Measurements from ENCODE around the gene UQCC3. TPM values are rescaled to one million over a fixed set of nuclear protein-coding genes. Genes with fewer than 3 reads are reported as not detected.

The UQCC3 gene
- total RNA-seq, 2 donors from 2014 or later, result 0.87 to 4.7 TPM

GRCh38 chr11:62708392-62708791, 36.9 kb downstream of the UQCC3 start:
- no peaks in the 10 kb centered on the region for H3K9me3 Mint-ChIP-seq
- DNase-seq (ENCODE audit: low spot score in 2 of 2), result no peak
- ATAC-seq, result no peak
- peak overlapping the region; percentile 97 to 98 for H3K27ac Mint-ChIP-seq
- H3K36me3 Mint-ChIP-seq, result peaks cover 16 to 33% of the 10 kb centered on the region in 2 donors

GRCh38 chr11:62708793-62709192, 37.3 kb downstream of the UQCC3 start:
- H3K9me3 Mint-ChIP-seq, result no peaks in the 10 kb centered on the region
- peaks cover 16 to 33% of the 10 kb centered on the region in 2 donors for H3K36me3 Mint-ChIP-seq
- peak overlapping the region; percentile 97 to 98 for H3K27ac Mint-ChIP-seq
- ATAC-seq (peak; percentile 31 to 40), DNase-seq (ENCODE audit: low spot score in 2 of 2) (peak; percentile 54 to 63)

GRCh38 chr11:62709247-62710000, 38.0 kb downstream of the UQCC3 start:
- no peaks in the 10 kb centered on the region for H3K9me3 Mint-ChIP-seq
- peaks cover 16 to 37% of the 10 kb centered on the region in 2 donors for H3K36me3 Mint-ChIP-seq
- DNase-seq (ENCODE audit: low spot score in 2 of 2), result peak; percentile 89 to 91
- peak; percentile 74 to 84 for ATAC-seq
- peak overlapping the region; percentile 97 to 98 for H3K27ac Mint-ChIP-seq

GRCh38 chr11:62710001-62710345, 38.5 kb downstream of the UQCC3 start:
- DNase-seq (ENCODE audit: low spot score in 2 of 2) (peak in 1 of 2 donors; percentile 36), ATAC-seq (no peak)
- Mint-ChIP-seq H3K36me3 (peaks cover 16 to 41% of the 10 kb centered on the region in 2 donors), H3K9me3 (no peaks in the 10 kb centered on the region), H3K27ac (peak overlapping the region; percentile 97 to 98)

GRCh38 chr11:62712276-62712812, 40.9 kb downstream of the UQCC3 start:
- Mint-ChIP-seq H3K9me3 (no peaks in the 10 kb centered on the region), H3K36me3 (peaks cover 25 to 56% of the 10 kb centered on the region in 2 donors), H3K27ac (peak overlapping the region; percentile 71 to 90)
- DNase-seq (ENCODE audit: low spot score in 2 of 2) (no peak), ATAC-seq (no peak)

GRCh38 chr11:62712861-62713260, 41.4 kb downstream of the UQCC3 start:
- ATAC-seq (no peak), DNase-seq (ENCODE audit: low spot score in 2 of 2) (no peak)
- Mint-ChIP-seq H3K27ac (peak overlapping the region; percentile 71 to 90), H3K9me3 (no peaks in the 10 kb centered on the region), H3K36me3 (peaks cover 30 to 60% of the 10 kb centered on the region in 2 donors)

- no peak for DNase-seq (ENCODE audit: low spot score in 2 of 2)
- no peak for ATAC-seq
- Mint-ChIP-seq H3K27ac (peak overlapping the region; percentile 62 to 71), H3K36me3 (peaks cover 32 to 64% of the 10 kb centered on the region in 2 donors), H3K9me3 (no peaks in the 10 kb centered on the region)
These were observed 41.9 kb downstream of the UQCC3 start for GRCh38 chr11:62713343-62713742.

- Mint-ChIP-seq H3K9me3 (no peaks in the 10 kb centered on the region), H3K27ac (peak overlapping the region; percentile 8 to 70), H3K36me3 (peaks cover 33 to 72% of the 10 kb centered on the region in 2 donors)
- no peak for ATAC-seq
- DNase-seq (ENCODE audit: low spot score in 2 of 2), result no peak
These were observed 44.0 kb downstream of the UQCC3 start for GRCh38 chr11:62715150-62716130.

- Mint-ChIP-seq H3K27ac (peak overlapping the region; percentile 8 to 56), H3K36me3 (peaks cover 38 to 72% of the 10 kb centered on the region in 2 donors)
These were observed 44.7 kb downstream of the UQCC3 start for GRCh38 chr11:62716206-62716605.

GRCh38 chr11:62716816-62717215, 45.3 kb downstream of the UQCC3 start:
- Mint-ChIP-seq H3K36me3 (peaks cover 44 to 74% of the 10 kb centered on the region in 2 donors), H3K9me3 (no peaks in the 10 kb centered on the region), H3K27ac (peak overlapping the region in 1 of 2 donors; percentile 60)
- DNase-seq (ENCODE audit: low spot score in 2 of 2) (no peak), ATAC-seq (no peak)

More at GRCh38 chr11:62716206-62716605, 44.7 kb downstream of the UQCC3 start:
- DNase-seq (ENCODE audit: low spot score in 2 of 2) (no peak), ATAC-seq (no peak)
- no peaks in the 10 kb centered on the region for H3K9me3 Mint-ChIP-seq

- no peak for DNase-seq (ENCODE audit: low spot score in 2 of 2)
- peak; percentile 14 to 41 for ATAC-seq
- no peaks in the 10 kb centered on the region for H3K9me3 Mint-ChIP-seq
- peaks cover 66 to 86% of the 10 kb centered on the region in 2 donors for H3K36me3 Mint-ChIP-seq
- H3K27ac Mint-ChIP-seq, result peak overlapping the region in 1 of 2 donors; percentile 62
These were observed 48.0 kb downstream of the UQCC3 start for GRCh38 chr11:62719302-62719978.

GRCh38 chr11:62721994-62722393, 50.5 kb downstream of the UQCC3 start:
- peaks cover 68 to 85% of the 10 kb centered on the region in 2 donors for H3K36me3 Mint-ChIP-seq
- ATAC-seq (no peak), DNase-seq (ENCODE audit: low spot score in 2 of 2) (no peak)
- H3K27ac Mint-ChIP-seq, result peak overlapping the region; percentile 35 to 74
- H3K9me3 Mint-ChIP-seq, result no peaks in the 10 kb centered on the region

Other genes starting within 250 kb of the UQCC3 start
- gene AHNAK, start 124.9 kb upstream of the UQCC3 start, total RNA-seq, result 10 to 100 TPM; 17.6 to 97.3 TPM
- 1,000 to 10,000 TPM; 1,622 to 2,023 TPM for gene EEF1G, start 97.8 kb upstream of the UQCC3 start, total RNA-seq
- gene TUT1, start 80.2 kb upstream of the UQCC3 start, total RNA-seq, result 10 to 100 TPM; 31.8 to 34.9 TPM
- 100 to 1,000 TPM; 180 to 259 TPM for gene MTA2, start 69.8 kb upstream of the UQCC3 start, total RNA-seq
- 100 to 1,000 TPM; 104 to 141 TPM for gene EML3, start 58.9 kb upstream of the UQCC3 start, total RNA-seq
- gene ROM1, start 58.4 kb upstream of the UQCC3 start, total RNA-seq, result 1 to 10 TPM; 1.1 to 1.9 TPM
- gene B3GAT3, start 49.7 kb upstream of the UQCC3 start, total RNA-seq, result 10 to 100 TPM; 69.6 to 79.5 TPM
- 100 to 1,000 TPM; 187 to 241 TPM for gene GANAB, start 25.1 kb upstream of the UQCC3 start, total RNA-seq
- gene INTS5, start 18.4 kb upstream of the UQCC3 start, total RNA-seq, result 10 to 100 TPM; 11.8 to 32.5 TPM
- 100 to 1,000 TPM in 1 of 2 donors, 10 to 100 TPM in 1; 62.0 to 103 TPM for gene C11orf98, start 6.5 kb upstream of the UQCC3 start, total RNA-seq
- gene CSKMT, start 6.4 kb upstream of the UQCC3 start, total RNA-seq, result 10 to 100 TPM; 20.7 to 34.4 TPM
- 10 to 100 TPM; 16.6 to 24.3 TPM for gene LBHD1, start 594 bp downstream of the UQCC3 start, total RNA-seq
- gene UBXN1, start 7.4 kb downstream of the UQCC3 start, total RNA-seq, result 100 to 1,000 TPM in 1 of 2 donors, 10 to 100 TPM in 1; 97.2 to 129 TPM
- gene LRRN4CL, start 17.9 kb downstream of the UQCC3 start, total RNA-seq, result under 1 TPM; 0.48 to 0.49 TPM
- 10 to 100 TPM; 28.8 to 42.6 TPM for gene BSCL2, start 35.8 kb downstream of the UQCC3 start, total RNA-seq
- gene GNG3, start 36.0 kb downstream of the UQCC3 start, total RNA-seq, result not detected
- 10 to 100 TPM; 54.4 to 63.2 TPM for gene HNRNPUL2, start 55.8 kb downstream of the UQCC3 start, total RNA-seq
- gene TTC9C, start 56.8 kb downstream of the UQCC3 start, total RNA-seq, result 10 to 100 TPM; 55.6 to 68.9 TPM
- gene ZBTB3, start 82.5 kb downstream of the UQCC3 start, total RNA-seq, result 10 to 100 TPM in 1 of 2 donors, 1 to 10 TPM in 1; 7.8 to 23.9 TPM
- gene POLR2G, start 89.9 kb downstream of the UQCC3 start, total RNA-seq, result 100 to 1,000 TPM; 116 to 172 TPM
- gene TAF6L, start 99.7 kb downstream of the UQCC3 start, total RNA-seq, result 10 to 100 TPM; 16.7 to 32.2 TPM
- gene TMEM179B, start 115.7 kb downstream of the UQCC3 start, total RNA-seq, result 10 to 100 TPM; 19.5 to 20.9 TPM
- 10 to 100 TPM in 1 of 2 donors, 1 to 10 TPM in 1; 8.9 to 11.3 TPM for gene TMEM223, start 120.3 kb downstream of the UQCC3 start, total RNA-seq
- gene NXF1, start 133.8 kb downstream of the UQCC3 start, total RNA-seq, result 100 to 1,000 TPM; 104 to 132 TPM
- 10 to 100 TPM; 23.0 to 61.3 TPM for gene STX5, start 160.4 kb downstream of the UQCC3 start, total RNA-seq
- under 1 TPM in 1 of 2 donors, not detected in 1; 0.70 TPM for gene TEX54, start 161.2 kb downstream of the UQCC3 start, total RNA-seq
- 100 to 1,000 TPM in 1 of 2 donors, 10 to 100 TPM in 1; 87.2 to 105 TPM for gene WDR74, start 167.9 kb downstream of the UQCC3 start, total RNA-seq
- gene SLC3A2, start 209.2 kb downstream of the UQCC3 start, total RNA-seq, result 100 to 1,000 TPM; 295 to 308 TPM
- gene CHRM1, start 249.7 kb downstream of the UQCC3 start, total RNA-seq, result not detected